DOHH2 (cell line): ENCODE measurements around the gene TAT.

ENCODE experiments used
- EZH2phosphoT487 ChIP-seq: fragments of 200-600 bp; sonication (generic); IDR thresholded peaks from 2 replicates; pipeline ENCODE4 v1.6.1; 2017; ENCODE audit warnings: borderline replicate concordance, mild to moderate bottlenecking, antibody characterized with exemption, low read length, moderate library complexity, mixed read lengths
- TF ChIP-seq, protein P1 (sequence below): fragments of 200-600 bp; sonication (generic); IDR thresholded peaks from one replicate; pipeline ENCODE4 v1.5.1; 2014; ENCODE audit warnings: antibody characterized with exemption, mild to moderate bottlenecking, low read depth, low read length; ENCODE audit not compliant: poor library complexity, severe bottlenecking

DNA sequence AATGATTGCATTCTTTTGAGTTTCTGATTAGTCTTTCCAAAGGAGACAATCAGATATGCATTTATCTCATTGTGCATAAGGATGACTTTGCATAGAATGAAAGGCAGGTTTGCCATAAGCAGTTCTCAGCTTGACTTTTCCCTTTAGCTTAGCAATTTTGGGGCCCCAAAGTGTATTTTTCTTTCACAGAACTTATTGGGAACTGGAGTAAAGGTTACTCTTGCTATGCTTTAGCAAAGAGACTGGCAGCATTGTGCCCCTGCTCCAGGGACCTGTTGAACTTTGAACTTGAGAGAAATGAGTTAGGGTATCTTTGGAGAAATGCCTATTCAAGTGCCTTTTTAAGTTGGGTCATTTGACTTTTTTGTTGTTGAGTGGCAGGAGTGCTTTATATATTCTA is 17.0 kb downstream of the TAT start:
- TF ChIP-seq, protein P1, sequence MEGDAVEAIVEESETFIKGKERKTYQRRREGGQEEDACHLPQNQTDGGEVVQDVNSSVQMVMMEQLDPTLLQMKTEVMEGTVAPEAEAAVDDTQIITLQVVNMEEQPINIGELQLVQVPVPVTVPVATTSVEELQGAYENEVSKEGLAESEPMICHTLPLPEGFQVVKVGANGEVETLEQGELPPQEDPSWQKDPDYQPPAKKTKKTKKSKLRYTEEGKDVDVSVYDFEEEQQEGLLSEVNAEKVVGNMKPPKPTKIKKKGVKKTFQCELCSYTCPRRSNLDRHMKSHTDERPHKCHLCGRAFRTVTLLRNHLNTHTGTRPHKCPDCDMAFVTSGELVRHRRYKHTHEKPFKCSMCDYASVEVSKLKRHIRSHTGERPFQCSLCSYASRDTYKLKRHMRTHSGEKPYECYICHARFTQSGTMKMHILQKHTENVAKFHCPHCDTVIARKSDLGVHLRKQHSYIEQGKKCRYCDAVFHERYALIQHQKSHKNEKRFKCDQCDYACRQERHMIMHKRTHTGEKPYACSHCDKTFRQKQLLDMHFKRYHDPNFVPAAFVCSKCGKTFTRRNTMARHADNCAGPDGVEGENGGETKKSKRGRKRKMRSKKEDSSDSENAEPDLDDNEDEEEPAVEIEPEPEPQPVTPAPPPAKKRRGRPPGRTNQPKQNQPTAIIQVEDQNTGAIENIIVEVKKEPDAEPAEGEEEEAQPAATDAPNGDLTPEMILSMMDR, result no peak
- TF ChIP-seq EZH2phosphoT487, result no peak
